SJCRH30 (cell line): ENCODE data around the gene KIF1A. TPM values are rescaled to one million over a fixed set of nuclear protein-coding genes. Genes with fewer than 3 reads are reported as not detected.

Experiments used
- DNase-seq, 2 experiments: peaks; one replicate each; pipeline ENCODE4 v3.0.0-alpha.2; 2015 to 2020
- H3K27ac ChIP-seq: fragments of 250-450 bp; sonication (Bioruptor Pico); 2 replicates; pipeline ENCODE4 v1.5.1; 2020; ENCODE audit warnings: mild to moderate bottlenecking, moderate library complexity
- H3K27me3 ChIP-seq: fragments of 250-450 bp; sonication (Bioruptor Pico); 2 replicates; pipeline ENCODE4 v1.5.1; 2020; ENCODE audit warnings: mild to moderate bottlenecking, moderate library complexity
- H3K36me3 ChIP-seq: fragments of 250-450 bp; sonication (Bioruptor Pico); 2 replicates; pipeline ENCODE4 v1.5.1; 2020; ENCODE audit warnings: mild to moderate bottlenecking, moderate library complexity
- H3K4me1 ChIP-seq: fragments of 250-450 bp; sonication (Bioruptor Pico); 2 replicates; pipeline ENCODE4 v1.5.1; 2020; ENCODE audit warnings: mild to moderate bottlenecking, moderate library complexity
- H3K4me3 ChIP-seq: fragments of 250-450 bp; sonication (Bioruptor Pico); 2 replicates; pipeline ENCODE4 v1.5.1; 2020; ENCODE audit warnings: mild to moderate bottlenecking, moderate library complexity
- H3K9me3 ChIP-seq: fragments of 250-450 bp; sonication (Bioruptor Pico); replicated peaks from 2 replicates; pipeline ENCODE4 v1.5.1; 2020; ENCODE audit warnings: mild to moderate bottlenecking, moderate library complexity
- total RNA-seq: library from RNA; depleted of rRNA; stranded (reverse); fragments of >200 nt; shearing (Covaris generic); gene quantifications from 2 replicates; pipeline ENCODE4 v1.2.3, GENCODE V29; 2014

KIF1A gene
- total RNA-seq, 1 experiment from 2014 or later, result 3.7 TPM

- H3K36me3 ChIP-seq, result no peaks in the 10 kb centered on the region
- H3K27me3 ChIP-seq, result no peaks in the 10 kb centered on the region
- H3K4me3 ChIP-seq, result no peak overlapping the region
- no peak for DNase-seq
- H3K4me1 ChIP-seq, result peaks cover 11% of the 10 kb centered on the region
- no peak overlapping the region for H3K27ac ChIP-seq
- H3K9me3 ChIP-seq, result no peaks in the 10 kb centered on the region
These were observed 51.8 kb downstream of the KIF1A start for GRCh38 chr2:240768216-240768615.

- Histone ChIP-seq H3K36me3 (no peaks in the 10 kb centered on the region), H3K4me1 (peaks cover 11% of the 10 kb centered on the region), H3K27ac (no peak overlapping the region), H3K27me3 (no peaks in the 10 kb centered on the region), H3K9me3 (no peaks in the 10 kb centered on the region), H3K4me3 (no peak overlapping the region)
- DNase-seq, result no peak
These were observed 52.7 kb downstream of the KIF1A start for GRCh38 chr2:240767341-240767740.

GRCh38 chr2:240766072-240766471 is 53.9 kb downstream of the KIF1A start:
- H3K36me3 ChIP-seq, result no peaks in the 10 kb centered on the region
- H3K9me3 ChIP-seq, result no peaks in the 10 kb centered on the region
- H3K4me3 ChIP-seq, result no peak overlapping the region
- no peaks in the 10 kb centered on the region for H3K27me3 ChIP-seq
- no peak for DNase-seq
- H3K4me1 ChIP-seq, result peaks cover 11% of the 10 kb centered on the region
- no peak overlapping the region for H3K27ac ChIP-seq

- H3K4me1 ChIP-seq, result peaks cover 11% of the 10 kb centered on the region
- no peaks in the 10 kb centered on the region for H3K27me3 ChIP-seq
- no peak overlapping the region for H3K4me3 ChIP-seq
- H3K36me3 ChIP-seq, result no peaks in the 10 kb centered on the region
- no peaks in the 10 kb centered on the region for H3K9me3 ChIP-seq
- peak overlapping the region; percentile 12; the same call in 1 of the 2 replicates for H3K27ac ChIP-seq
- peak in 1 of 2 experiments; percentile 32 for DNase-seq
These were observed 55.0 kb downstream of the KIF1A start for GRCh38 chr2:240765007-240765406.

- peak in 1 of 2 experiments; percentile 24 for DNase-seq
- no peaks in the 10 kb centered on the region for H3K9me3 ChIP-seq
- H3K4me3 ChIP-seq, result no peak overlapping the region
- no peaks in the 10 kb centered on the region for H3K27me3 ChIP-seq
- peak overlapping the region; percentile 12; the same call in 1 of the 2 replicates for H3K27ac ChIP-seq
- peaks cover 13% of the 10 kb centered on the region for H3K4me1 ChIP-seq
- H3K36me3 ChIP-seq, result no peaks in the 10 kb centered on the region
These were observed 55.4 kb downstream of the KIF1A start for GRCh38 chr2:240764605-240765004.

DNA sequence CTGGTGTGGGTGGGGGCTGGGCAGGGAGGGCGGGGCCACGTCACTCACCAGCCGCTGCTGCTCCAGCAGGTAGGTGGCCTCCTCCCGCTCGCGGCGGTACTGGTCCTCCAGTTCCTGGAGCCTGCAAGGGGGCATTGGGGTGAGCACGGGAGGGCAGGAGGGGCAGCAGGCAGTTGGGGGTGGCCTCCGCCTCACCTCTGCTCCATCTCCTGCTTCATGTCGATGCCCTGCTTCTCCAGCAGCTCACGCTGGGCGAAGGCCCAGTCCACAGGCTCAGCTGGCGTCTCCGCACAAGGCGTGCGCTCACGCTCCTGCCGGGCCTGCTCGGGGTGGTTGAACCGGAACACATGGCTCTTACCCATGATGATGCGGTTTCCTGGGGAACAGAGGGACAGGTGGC is 57.0 kb downstream of the KIF1A start:
- Histone ChIP-seq H3K4me3 (no peak overlapping the region), H3K36me3 (no peaks in the 10 kb centered on the region)
- no peak for DNase-seq

GRCh38 chr2:240762249-240762648 is 57.8 kb downstream of the KIF1A start:
- Histone ChIP-seq H3K27me3 (no peaks in the 10 kb centered on the region), H3K9me3 (no peaks in the 10 kb centered on the region), H3K4me1 (peaks cover 18% of the 10 kb centered on the region), H3K27ac (no peak overlapping the region), H3K36me3 (no peaks in the 10 kb centered on the region), H3K4me3 (no peak overlapping the region)
- DNase-seq, result no peak

More for the DNA sequence above, 57.0 kb downstream of the KIF1A start:
- H3K4me1 ChIP-seq, result peaks cover 18% of the 10 kb centered on the region
- H3K27ac ChIP-seq, result no peak overlapping the region
- no peaks in the 10 kb centered on the region for H3K27me3 ChIP-seq
- no peaks in the 10 kb centered on the region for H3K9me3 ChIP-seq

DNA sequence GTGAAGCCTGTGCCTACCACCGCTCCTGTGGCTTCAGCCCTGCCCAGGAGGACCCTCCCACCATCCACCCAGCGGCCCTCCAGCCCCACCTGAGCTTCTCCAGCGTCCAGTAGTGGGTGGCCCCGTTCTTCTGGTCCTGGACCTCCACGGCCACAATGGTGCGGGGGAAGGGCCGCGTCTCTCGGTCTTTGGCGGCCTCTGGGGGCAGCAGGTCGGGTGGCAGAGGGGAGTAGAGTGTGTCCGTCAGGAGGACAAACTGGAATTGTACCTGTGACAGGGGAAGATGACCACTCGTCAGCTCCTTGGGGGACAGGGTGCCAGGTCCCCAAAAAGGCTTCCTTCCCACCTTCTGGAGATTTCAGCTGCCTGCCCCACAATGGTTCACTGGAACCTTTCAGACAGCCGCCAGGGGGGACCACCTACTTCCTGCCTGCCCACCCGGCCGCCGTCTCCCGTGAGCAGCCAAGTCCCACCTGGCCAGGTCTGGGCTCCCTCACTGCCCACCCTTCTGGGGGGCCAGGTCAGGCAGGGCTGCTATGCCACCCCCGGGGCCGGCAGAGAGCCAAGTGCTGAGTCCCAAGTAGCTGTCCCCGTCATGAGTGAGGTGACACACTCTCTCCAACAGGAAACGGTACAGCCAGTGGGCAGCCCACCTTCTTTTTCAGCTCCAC is 59.3 kb downstream of the KIF1A start:
- H3K27me3 ChIP-seq, result no peaks in the 10 kb centered on the region
- no peak overlapping the region for H3K4me3 ChIP-seq
- H3K27ac ChIP-seq, result no peak overlapping the region
- H3K36me3 ChIP-seq, result no peaks in the 10 kb centered on the region
- no peaks in the 10 kb centered on the region for H3K9me3 ChIP-seq
- no peak for DNase-seq
- peaks cover 18% of the 10 kb centered on the region for H3K4me1 ChIP-seq

- no peaks in the 10 kb centered on the region for H3K27me3 ChIP-seq
- H3K27ac ChIP-seq, result no peak overlapping the region
- H3K9me3 ChIP-seq, result no peaks in the 10 kb centered on the region
- peaks cover 17% of the 10 kb centered on the region for H3K4me1 ChIP-seq
- no peak overlapping the region for H3K4me3 ChIP-seq
- DNase-seq, result no peak
- no peaks in the 10 kb centered on the region for H3K36me3 ChIP-seq
These were observed 59.9 kb downstream of the KIF1A start for GRCh38 chr2:240760121-240760520.

DNA sequence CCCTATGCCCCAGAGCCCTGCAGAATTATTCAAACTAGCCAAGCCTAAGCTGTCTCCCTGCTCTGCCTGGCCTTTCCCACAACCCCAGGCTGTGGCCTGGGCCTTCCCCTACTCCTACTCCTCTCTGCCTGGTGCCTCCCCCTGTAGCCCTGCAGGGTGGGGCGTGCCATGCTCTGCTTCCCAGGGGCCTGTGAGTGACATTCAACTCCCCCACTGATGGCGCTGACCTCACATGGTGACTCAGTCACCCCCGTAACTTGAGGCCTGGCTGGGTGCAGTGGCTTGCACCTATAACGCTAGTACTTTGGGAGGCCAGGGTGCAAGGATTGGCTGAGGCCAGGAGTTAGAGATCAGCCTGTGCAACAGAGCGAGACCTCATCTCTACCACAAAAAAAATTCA is 60.6 kb downstream of the KIF1A start:
- peak; percentile 51 to 56 for DNase-seq
- Histone ChIP-seq H3K4me3 (no peak overlapping the region), H3K27ac (no peak overlapping the region), H3K27me3 (no peaks in the 10 kb centered on the region), H3K4me1 (peaks cover 10% of the 10 kb centered on the region), H3K9me3 (no peaks in the 10 kb centered on the region), H3K36me3 (no peaks in the 10 kb centered on the region)

GRCh38 chr2:240757086-240757614 is 62.9 kb downstream of the KIF1A start:
- no peak for DNase-seq
- no peak overlapping the region for H3K27ac ChIP-seq
- no peaks in the 10 kb centered on the region for H3K36me3 ChIP-seq
- H3K4me1 ChIP-seq, result peaks cover 6% of the 10 kb centered on the region
- no peak overlapping the region for H3K4me3 ChIP-seq
- H3K9me3 ChIP-seq, result no peaks in the 10 kb centered on the region
- no peaks in the 10 kb centered on the region for H3K27me3 ChIP-seq

GRCh38 chr2:240752209-240752608 is 67.8 kb downstream of the KIF1A start:
- no peak for DNase-seq
- Histone ChIP-seq H3K9me3 (no peaks in the 10 kb centered on the region), H3K27ac (no peak overlapping the region), H3K36me3 (no peaks in the 10 kb centered on the region), H3K4me1 (no peaks in the 10 kb centered on the region), H3K4me3 (no peak overlapping the region), H3K27me3 (no peaks in the 10 kb centered on the region)

DNA sequence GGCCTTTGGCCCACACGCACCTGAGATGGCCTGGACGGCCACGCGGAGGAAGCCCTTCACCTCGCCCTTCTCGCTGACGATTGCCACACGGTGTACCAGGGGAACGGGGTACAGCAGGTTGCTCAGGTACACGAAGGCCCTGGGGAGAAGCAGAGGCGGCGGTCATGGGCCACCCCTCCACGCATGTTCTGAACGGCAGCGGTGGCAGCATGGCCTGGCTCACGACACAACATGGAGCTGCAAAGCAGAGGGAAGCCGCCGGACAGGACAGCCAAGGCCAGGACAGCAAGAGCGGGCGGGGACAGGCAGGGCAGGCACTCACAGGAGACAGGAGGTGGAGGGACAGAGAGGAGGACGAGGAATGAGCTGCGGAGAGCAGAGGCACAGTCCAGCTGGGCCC is 69.6 kb downstream of the KIF1A start:
- Histone ChIP-seq H3K27me3 (no peaks in the 10 kb centered on the region), H3K4me3 (no peak overlapping the region), H3K4me1 (no peaks in the 10 kb centered on the region), H3K9me3 (no peaks in the 10 kb centered on the region), H3K27ac (no peak overlapping the region), H3K36me3 (no peaks in the 10 kb centered on the region)
- no peak for DNase-seq

GRCh38 chr2:240749516-240749915 is 70.5 kb downstream of the KIF1A start:
- Histone ChIP-seq H3K36me3 (no peaks in the 10 kb centered on the region), H3K4me3 (no peak overlapping the region), H3K27ac (no peak overlapping the region), H3K4me1 (no peaks in the 10 kb centered on the region), H3K27me3 (no peaks in the 10 kb centered on the region), H3K9me3 (no peaks in the 10 kb centered on the region)
- DNase-seq, result no peak

- H3K9me3 ChIP-seq, result no peaks in the 10 kb centered on the region
- no peak for DNase-seq
- no peaks in the 10 kb centered on the region for H3K27me3 ChIP-seq
- no peak overlapping the region for H3K27ac ChIP-seq
- H3K4me3 ChIP-seq, result no peak overlapping the region
- H3K36me3 ChIP-seq, result no peaks in the 10 kb centered on the region
- no peaks in the 10 kb centered on the region for H3K4me1 ChIP-seq
These were observed 72.8 kb downstream of the KIF1A start for GRCh38 chr2:240747256-240747655.

DNA sequence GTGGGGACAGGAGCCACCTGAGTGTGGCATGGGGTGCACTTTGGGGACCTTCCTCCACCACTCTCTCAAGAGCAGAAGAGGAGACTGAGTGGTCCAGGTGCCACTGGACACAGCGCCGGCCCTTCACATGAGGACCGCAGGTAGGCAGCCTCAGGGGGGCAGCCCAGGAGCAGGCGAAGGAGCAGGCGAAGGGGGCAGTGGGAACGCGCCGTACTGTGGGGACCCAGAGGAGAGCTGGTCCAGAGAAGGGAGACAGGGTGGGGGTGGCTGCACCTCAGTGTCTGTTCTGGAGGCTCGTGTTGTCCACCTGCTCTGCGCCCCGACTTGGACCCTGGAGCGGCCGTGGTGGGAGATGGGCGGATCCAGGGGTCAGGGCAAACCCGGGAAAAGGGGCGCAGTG is 73.3 kb downstream of the KIF1A start:
- Histone ChIP-seq H3K4me1 (no peaks in the 10 kb centered on the region), H3K4me3 (no peak overlapping the region), H3K27me3 (no peaks in the 10 kb centered on the region), H3K27ac (no peak overlapping the region), H3K9me3 (no peaks in the 10 kb centered on the region), H3K36me3 (no peaks in the 10 kb centered on the region)
- no peak for DNase-seq
